Fibroblast of skin of left biceps (primary cell): Measurements from ENCODE around the gene RBM19.

Experiments used
- DNase-seq, 2 experiments: peaks; one replicate each; pipeline ENCODE4 v3.0.0-alpha.2; 2013; ENCODE audit warnings: low read depth in 2 of 2

RBM19 gene

DNA sequence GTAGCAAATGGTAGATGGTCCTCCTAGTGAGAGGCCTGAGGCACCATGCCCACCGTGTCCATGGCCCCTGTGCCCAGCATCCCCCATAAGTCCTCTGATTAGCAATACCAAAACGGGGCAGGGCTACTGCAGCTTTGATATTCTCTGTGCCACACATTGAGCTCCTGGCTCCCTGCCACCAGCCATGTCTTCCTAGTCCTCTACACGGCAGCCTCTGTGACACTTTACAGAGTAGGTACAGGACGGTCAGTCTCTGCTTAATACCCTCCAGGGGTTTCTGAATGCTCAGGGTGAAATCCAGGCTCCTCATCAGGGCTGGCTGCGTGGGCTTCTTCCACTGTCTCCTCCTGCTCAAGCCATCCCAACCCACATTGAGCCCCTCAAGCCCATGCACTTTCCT lies 8.0 kb downstream of the RBM19 start:
- DNase-seq = no peak

GRCh38 chr12:113957627-113958026 lies 8.5 kb downstream of the RBM19 start:
- no peak for DNase-seq

- DNase-seq = no peak
Observed at GRCh38 chr12:113955109-113955970, 10.8 kb downstream of the RBM19 start.

- no peak for DNase-seq
Observed at GRCh38 chr12:113954547-113954946, 11.6 kb downstream of the RBM19 start.

- no peak for DNase-seq
Observed at GRCh38 chr12:113950873-113951272, 15.3 kb downstream of the RBM19 start.

- no peak for DNase-seq
Observed at GRCh38 chr12:113949321-113950305, 16.5 kb downstream of the RBM19 start.

DNA sequence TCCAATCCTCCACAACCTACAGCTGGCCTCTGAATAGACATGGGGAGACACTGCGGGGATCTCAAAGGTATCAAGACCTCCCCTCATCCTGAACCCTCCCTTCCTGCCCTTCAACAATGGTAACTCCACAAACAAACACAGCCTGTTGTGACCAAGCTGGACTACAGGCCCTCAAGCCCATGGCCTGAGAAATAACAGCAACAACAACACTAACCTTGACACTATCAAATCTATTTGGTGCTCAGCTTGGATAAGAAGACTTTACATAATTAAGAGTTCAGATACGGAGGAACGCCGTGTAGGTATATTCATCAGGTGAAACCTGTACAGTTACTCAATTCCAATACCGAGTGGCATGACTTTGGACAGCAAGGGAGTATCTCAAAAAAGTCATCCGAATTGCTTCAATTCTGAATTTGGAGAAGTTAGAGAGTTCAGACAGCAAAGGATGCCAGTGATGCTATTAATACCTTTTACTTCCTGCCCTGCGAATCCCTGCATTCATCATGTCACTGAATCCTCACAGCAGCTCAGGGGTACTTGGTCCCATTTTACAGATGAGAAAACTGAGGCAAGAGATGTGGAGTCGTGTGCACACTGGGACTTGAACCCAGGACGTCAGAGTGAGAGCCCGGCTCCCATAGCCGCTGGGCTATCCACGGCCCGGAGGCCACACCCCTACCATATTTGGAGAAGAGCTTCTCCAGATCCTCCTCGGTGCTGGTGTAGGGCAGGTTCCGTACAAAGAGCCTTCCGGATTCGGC lies 17.8 kb downstream of the RBM19 start:
- DNase-seq = no peak

DNA sequence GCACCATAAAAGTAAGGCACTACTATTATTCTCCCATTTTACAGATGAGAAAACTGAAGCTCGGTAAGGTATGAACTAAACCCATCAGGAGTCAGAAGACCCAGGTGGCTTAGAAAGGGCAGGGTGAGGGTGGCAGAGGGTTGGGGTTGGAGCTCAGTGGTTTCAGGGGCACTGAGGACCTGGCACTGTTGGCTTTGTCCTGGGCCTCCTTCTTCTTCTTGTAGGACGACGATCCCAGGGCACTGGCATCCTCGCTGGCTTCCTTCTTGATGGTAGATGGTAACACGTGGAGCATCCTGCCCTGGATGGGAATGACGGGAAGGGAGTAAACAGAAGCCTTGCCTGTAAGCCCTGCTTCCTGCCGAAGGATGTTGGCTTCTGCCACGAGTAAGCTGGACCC lies 19.9 kb downstream of the RBM19 start:
- DNase-seq = no peak

DNA sequence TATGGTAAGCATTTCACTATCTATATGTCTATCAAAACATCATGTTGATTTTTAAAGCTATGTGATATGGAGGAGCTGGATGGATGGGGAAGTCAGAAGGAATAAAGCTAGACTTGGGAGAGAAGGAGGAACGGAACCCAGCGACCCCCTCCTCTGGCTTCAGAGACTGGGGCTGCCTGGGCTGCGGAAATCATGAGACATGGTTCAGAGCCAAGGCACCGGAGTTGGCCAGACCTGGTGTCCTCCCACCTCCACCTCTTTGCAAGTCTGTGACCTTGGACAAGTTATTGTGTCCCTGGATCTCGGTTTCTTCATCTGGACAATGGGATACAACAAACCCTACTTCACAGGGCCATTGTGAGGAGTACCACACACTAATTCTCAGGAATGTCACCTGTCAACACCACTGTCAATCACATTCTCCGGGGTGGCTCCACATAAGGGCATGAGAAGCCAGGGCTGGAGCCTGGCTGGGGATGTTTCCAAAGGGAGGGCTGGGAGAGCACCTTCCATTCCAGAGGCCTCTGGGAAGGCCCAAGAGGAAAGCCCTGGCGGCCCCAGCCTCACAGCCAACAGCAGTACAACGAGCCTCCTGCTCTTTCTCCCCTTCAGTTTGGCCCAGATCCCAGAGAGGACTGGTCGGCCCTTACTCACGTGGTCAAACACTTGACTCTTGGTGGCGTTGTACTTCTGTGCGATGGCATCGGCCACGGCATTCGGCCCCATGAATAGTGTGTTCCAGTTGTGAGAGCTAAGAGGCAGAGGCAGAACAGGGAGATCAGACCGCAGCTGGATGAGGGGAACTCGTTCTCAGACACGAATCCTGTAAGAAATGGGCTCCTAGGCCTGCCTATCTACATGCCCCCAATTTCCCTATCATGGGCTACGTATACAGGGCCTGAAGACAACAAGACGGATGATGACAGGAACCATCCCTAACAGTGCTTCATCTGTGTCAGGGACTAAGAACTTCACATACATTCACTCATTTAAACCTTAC lies 20.7 kb downstream of the RBM19 start:
- no peak for DNase-seq

GRCh38 chr12:113942209-113942608 lies 23.9 kb downstream of the RBM19 start:
- no peak for DNase-seq

- no peak for DNase-seq
Observed at GRCh38 chr12:113941208-113941486, 25.0 kb downstream of the RBM19 start.

- no peak for DNase-seq
Observed at GRCh38 chr12:113940357-113941207, 25.5 kb downstream of the RBM19 start.

- no peak for DNase-seq
Observed at GRCh38 chr12:113939867-113940266, 26.3 kb downstream of the RBM19 start.

- no peak for DNase-seq
Observed at GRCh38 chr12:113938471-113938870, 27.7 kb downstream of the RBM19 start.

DNA sequence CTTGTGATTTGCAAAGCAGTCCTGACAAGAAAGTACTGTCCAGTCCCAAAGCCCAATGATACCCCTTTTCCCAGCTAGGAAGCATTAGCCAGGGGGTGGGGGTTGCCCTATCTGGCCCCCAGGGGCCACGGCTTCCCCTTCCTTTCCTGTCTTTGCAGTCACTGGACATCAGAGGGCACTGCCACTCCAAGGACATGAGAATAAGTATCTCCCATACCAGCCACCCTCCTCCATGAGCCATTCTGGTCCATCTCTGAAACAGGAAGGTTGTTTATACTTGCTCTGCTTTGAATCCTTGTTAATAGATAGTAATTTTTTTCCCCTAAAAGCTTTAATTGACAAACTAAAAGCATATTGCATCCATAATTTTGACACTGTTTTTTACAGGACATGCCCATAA lies 29.7 kb downstream of the RBM19 start:
- no peak for DNase-seq

GRCh38 chr12:113935459-113935858 lies 30.7 kb downstream of the RBM19 start:
- DNase-seq = no peak

- no peak for DNase-seq
Observed at GRCh38 chr12:113934946-113935345, 31.2 kb downstream of the RBM19 start.

DNA sequence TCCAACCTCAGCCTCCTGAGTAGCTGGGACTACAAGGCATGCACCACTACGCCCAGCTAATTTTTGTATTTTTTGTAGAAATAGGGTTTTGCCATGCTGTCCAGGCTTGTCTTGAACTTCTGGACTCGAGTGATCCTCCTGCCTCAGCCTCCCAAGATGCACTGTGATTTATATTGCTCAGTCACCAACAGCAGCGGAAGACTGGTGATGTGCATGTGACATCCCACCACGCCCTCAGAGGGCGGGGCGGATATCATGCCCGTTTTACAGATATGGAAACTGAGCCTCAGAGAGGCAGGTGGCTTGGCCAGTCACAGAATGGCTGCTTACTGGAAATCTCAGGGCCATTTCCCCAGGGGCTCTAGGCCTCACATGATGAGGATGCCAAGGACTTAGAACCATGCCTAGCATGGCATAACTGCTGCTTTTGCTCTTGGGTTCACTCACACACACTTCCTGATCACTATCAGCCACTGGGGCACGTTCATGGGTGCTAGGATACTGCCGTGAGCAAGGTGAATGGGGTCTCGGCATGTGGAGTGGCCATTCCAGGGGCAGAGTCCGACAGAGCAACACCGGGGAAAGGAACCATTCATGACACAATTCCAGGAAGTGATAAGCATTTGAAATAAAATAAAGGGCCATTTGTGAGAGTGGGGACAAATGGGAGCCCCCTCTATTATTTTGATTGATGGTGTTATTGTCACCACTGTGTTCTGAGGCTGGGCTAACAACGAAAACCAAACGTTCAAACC lies 31.9 kb downstream of the RBM19 start:
- no peak for DNase-seq

DNA sequence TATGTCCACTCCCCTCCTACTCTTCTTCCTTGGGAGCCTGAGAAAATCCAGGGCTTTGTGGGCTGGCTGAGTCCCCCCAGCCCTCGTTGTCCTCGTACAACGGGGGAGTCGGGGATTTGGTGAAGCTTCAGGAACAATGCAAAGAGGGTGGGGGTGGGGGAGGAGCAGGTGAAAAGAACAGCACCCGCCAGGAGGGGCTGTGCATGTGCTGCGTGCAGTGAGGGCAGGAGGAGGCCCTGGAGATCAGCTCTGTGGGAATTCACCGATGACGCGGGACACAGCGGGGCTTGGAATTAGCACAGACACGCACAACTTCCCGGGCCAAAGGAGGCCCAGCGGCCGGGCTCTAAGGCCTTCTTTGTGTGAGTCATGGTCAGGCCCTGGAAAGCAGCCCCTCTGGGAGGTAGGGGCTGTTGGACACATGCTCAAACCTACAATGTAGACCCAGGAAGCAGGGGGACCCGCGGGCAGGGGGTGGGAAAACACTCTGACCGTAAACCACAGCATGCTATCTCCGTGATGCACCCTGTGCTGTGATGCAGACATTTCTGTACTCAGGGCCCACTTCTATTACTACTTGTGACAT lies 32.8 kb downstream of the RBM19 start:
- DNase-seq = peak; percentile 25 to 49
